Glomerular endothelial cell (primary cell): Measurements from ENCODE around the gene ARL6IP1. TPM values are rescaled to one million over a fixed set of nuclear protein-coding genes. Genes with fewer than 3 reads are reported as not detected.
"Not testable (repeated sequence)": the region's sequence is repeated elsewhere in the genome, so short reads cannot be mapped to it uniquely, and the experiment has no call there.

ENCODE experiments used
- DNase-seq: peaks from one replicate; pipeline ENCODE4 v3.0.0-alpha.2; 2011; ENCODE audit warnings: low read depth, low spot score; ENCODE audit errors: extremely low read depth
- total RNA-seq: library from RNA; depleted of rRNA; stranded (reverse); fragments of >200 nt; gene quantifications from 2 replicates; pipeline ENCODE4 v1.2.3, GENCODE V29; 2015

Gene ARL6IP1
- total RNA-seq, 1 donor from 2014 or later, result 160 TPM

GRCh38 chr16:18767217-18767616 is 34.1 kb downstream of the ARL6IP1 start:
- DNase-seq, result not testable (repeated sequence)

DNA sequence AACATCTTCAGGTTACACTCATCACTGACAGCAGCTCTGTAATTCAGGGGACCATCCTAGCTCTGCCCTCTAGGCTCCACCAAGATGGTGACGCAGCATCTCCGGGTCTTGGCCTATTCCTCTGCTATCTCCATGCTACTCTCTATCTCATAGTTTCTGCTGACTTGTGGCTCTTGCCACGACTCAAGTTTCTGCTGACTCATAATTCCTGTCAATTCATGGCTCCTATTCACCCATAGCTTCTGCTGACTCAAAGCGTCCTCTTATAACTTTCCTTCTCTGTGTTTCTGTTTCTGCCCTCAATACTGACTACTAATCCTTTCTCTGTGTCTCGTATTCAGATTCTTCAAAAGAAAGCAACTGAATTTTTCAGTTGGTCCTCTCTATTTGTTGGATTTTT is 38.6 kb downstream of the ARL6IP1 start:
- DNase-seq, result not testable (repeated sequence)

- DNase-seq, result not testable (repeated sequence)
Observed at GRCh38 chr16:18759598-18760520, 41.5 kb downstream of the ARL6IP1 start.

GRCh38 chr16:18757960-18758660 is 43.2 kb downstream of the ARL6IP1 start:
- DNase-seq, result not testable (repeated sequence)

DNA sequence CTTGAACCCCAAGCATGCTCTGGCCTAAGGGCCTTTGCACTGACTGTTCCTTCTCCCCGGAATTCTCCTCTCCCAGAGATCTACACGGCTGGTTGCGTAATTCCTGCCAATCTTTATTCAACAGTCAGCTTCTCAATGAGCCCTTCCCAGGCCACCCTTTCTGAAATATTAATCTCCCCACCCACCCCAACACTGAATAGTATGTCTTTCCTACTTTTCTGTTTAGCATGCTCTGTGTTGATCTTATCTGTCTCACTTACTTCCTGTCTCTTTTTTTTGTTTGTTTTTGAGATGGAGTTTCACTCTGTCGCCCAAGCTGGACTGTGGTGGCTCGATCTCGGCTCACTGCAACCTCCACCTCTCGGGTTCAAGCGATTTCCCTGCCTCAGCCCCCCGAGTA is 44.7 kb downstream of the ARL6IP1 start:
- DNase-seq, result not testable (repeated sequence)

GRCh38 chr16:18742870-18743269 is 58.5 kb downstream of the ARL6IP1 start:
- DNase-seq, result not testable (repeated sequence)

Other genes starting within 250 kb of the ARL6IP1 start
- gene NOMO2, start 239.5 kb downstream of the ARL6IP1 start, total RNA-seq, result 200 and 248 TPM in 2 replicates
- 1,285 and 2,756 TPM in 2 replicates for gene RPS15A, start 11.2 kb downstream of the ARL6IP1 start, total RNA-seq
- 53.0 and 76.7 TPM in 2 replicates for gene SMG1, start 124.9 kb upstream of the ARL6IP1 start, total RNA-seq
- 1.1 and 2.7 TPM in 2 replicates for gene TMC7, start 182.4 kb upstream of the ARL6IP1 start, total RNA-seq